ENCODE results near the gene F10.

F10 gene

GRCh38 chr13:113117911-113118260 lies 4.7 kb upstream of the F10 start:
- DNase-seq = no peak

GRCh38 chr13:113118261-113119021 lies 4.2 kb upstream of the F10 start:
- no peak for DNase-seq

- DNase-seq = no peak
Measured at GRCh38 chr13:113119166-113119821, 3.3 kb upstream of the F10 start.

- DNase-seq = no peak
Measured at GRCh38 chr13:113119822-113120189, 2.8 kb upstream of the F10 start.

GRCh38 chr13:113120300-113121182 lies 2.1 kb upstream of the F10 start:
- DNase-seq = no peak

GRCh38 chr13:113121183-113121927 lies 1.2 kb upstream of the F10 start:
- no peak for DNase-seq

- no peak for DNase-seq
Measured at GRCh38 chr13:113121928-113122471, 599 bp upstream of the F10 start.

GRCh38 chr13:113123226-113124201 lies 915 bp downstream of the F10 start:
- no peak for DNase-seq

GRCh38 chr13:113124211-113124970 lies 1.8 kb downstream of the F10 start:
- no peak for DNase-seq

- DNase-seq = no peak
Measured at GRCh38 chr13:113125506-113126264, 3.1 kb downstream of the F10 start.

- DNase-seq = no peak
Measured at GRCh38 chr13:113126265-113127150, 3.9 kb downstream of the F10 start.

- no peak for DNase-seq
Measured at GRCh38 chr13:113129480-113129879, 6.9 kb downstream of the F10 start.

GRCh38 chr13:113129921-113130750 lies 7.5 kb downstream of the F10 start:
- no peak for DNase-seq

- no peak for DNase-seq
Measured at GRCh38 chr13:113135281-113135760, 12.7 kb downstream of the F10 start.

- DNase-seq = no peak
Measured at GRCh38 chr13:113137691-113138298, 15.2 kb downstream of the F10 start.

GRCh38 chr13:113138792-113139551 lies 16.4 kb downstream of the F10 start:
- no peak for DNase-seq
